ENCODE measurements around the gene CYP4F22.
"Not testable (repeated sequence)": the region's sequence is repeated elsewhere in the genome, so short reads cannot be mapped to it uniquely, and the experiment has no call there.

The CYP4F22 gene

DNA sequence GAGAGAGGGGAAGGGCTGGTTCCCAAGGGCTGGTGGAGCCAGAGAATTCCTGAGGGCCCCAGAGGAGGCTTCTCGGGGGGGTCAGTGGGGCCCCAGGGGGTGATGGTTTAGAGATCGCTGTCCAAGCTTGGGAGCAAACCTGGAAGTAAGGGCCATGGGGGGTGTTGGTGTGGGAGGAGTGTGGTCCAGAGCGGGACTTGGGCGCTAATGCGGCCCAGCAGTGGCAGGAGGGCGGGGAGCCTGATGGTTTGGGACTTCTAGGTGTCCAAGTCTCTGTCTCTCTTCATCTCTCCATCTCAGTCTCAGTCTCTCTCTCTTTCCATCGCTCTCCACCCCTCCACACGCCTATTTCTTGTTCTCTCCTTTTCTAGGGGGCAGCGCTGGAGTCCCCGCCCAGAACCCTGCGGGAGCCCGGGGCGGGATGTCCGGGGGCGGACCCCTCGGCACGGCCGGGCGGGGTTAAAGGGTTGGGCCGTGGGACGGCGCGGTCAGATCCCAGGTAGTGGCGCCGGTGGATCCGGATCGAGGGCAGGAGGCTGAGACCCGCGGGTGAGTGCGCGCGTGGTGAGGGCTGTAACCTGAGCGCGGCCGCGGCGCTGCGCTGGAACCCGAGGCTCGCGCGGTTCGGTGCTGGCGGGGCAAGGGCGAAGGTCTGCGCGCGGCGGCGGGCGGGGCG is at the start of gene CYP4F22:
TSS of gene CYP4F22 (plus strand) at position 491 of the 676 bp plus-strand sequence. CDS start 16,812 bp downstream, outside the sequence.
- DNase-seq = no peak

DNA sequence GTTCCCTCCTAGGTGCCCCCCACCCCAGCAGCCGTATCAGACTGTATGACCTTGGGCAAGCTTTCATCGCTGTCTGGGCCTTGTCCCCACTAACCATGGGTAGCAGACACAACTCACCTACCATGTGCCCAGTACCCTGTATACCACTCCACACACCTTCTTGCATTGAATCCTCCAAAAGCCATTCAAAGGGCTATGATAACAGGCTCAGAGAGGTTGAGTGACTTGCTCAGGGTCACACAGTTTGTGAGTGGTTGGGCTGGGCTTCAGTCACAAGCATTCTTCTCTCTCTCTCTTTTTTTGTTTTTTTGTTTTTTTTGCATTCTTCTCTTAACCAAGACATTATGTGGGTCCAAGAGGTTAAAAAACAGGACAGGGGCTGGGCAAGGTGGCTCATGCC is 46.6 kb upstream of the CYP4F22 start:
- DNase-seq = no peak

DNA sequence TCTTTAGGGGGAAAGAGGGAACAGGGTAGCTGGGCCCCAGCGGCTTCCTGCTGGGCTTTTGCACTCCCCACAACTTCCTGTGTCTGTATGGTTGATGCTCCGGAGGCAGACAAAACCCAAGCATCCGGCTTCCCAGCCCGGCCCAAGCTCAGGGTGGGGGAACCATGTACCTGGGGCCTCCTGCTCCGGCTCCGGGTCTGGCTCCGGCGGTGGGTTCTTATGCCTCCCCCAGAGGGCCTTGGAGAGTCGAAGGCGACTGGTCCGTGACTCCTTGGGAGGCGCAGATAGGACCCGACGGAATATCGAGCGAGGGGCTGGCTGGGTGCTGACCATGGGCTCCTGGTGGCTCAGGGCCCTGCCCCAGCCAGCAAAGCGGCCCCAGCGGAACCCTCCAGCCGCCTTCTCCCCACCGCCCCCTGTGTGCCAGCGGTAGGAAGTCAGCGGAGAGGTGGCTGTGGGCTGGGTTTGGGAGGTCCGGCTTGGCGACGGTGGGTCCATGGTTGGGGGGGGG is 44.4 kb upstream of the CYP4F22 start:
- no peak for DNase-seq

DNA sequence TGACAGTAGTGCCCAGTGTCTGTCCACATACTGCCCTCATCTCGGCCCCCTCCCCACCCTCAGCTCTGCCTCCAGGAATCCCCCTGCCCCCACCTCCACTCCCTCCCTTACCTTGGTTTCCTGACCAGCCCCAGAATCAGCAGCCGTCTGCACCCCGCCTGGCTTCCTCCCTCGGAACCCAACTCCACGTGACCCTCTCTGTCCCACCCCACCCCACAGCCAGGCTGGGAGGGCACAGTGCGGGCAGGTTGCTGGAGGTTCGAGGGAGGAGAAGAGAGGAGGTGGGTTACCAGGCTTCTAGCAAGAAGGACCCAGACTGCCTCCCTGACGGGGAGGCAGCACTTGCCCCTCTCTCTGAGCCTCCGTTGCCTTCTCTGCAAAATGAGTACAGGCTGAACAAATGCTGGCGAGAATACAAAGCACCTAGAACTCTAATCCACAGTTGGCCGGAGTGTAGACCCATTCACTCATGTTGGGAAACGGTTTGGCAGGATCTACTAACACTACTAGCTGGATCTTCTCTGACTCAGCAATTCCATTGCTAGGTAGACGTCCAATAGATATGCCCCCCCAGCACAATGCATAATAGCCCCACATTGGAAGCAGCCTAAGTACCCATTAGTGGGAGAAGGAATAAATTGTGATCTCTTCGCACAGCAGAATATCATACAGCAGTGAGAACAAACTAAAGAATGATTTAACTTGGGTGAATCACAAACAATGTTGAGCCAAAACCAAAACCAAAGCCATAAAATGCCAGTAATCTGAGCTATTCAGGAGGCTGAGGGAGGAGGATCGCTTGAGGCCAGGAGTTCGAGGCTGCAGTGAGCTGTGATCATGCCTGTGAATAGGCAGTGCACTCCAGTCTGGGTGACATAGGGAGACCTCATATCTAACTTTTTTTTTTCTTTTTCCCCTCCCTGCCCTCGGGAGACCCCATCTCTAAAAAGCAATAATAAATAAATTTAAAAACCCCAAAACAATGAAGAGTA is 43.6 kb upstream of the CYP4F22 start, which contains the start of gene RASAL3:
TSS of gene RASAL3 (minus strand) at position 151 of the 992 bp plus-strand sequence. CDS start 186 bp downstream, outside the sequence.
- DNase-seq = no peak

DNA sequence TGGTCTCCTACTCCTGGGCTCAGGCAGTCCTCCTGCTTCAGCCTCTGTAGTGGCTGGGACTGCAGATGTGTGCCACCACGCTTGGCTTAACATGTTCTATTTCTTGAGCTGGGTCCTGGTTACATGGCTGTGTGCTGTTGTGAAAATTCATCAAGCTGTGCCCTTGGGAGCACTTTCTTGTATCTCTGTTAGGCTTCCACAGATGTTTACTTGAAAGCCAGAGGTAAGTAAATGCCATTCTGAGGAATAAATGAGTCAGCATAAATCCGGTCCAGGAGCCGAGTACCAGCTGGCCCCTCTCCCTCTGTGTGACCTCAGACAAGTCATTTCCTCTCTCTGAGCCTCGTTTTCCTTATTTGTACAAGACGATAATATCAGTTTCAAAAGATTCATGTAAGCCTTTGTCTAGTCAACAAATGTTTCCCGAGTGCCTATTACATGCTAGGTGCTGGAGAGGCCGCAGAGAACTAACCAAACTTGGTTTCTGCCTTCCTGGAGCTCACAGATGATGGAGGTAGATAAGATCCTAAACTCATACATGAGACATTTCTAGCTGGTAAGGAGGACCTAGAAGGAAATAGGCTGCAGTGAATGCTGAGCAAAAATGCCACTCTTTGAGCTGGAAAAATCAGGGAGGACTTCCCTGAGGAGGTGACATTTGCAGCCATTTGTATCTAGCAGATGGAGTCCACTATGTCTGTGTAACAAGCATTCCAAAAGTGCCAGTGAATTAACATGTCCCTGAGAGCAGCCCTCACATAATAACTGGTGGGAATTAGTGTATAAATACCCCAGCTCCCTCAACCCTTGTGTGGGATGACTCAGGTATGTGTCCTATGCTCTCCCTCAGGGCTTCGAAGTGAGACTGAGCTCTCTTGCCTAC is 41.2 kb upstream of the CYP4F22 start:
- DNase-seq = no peak

DNA sequence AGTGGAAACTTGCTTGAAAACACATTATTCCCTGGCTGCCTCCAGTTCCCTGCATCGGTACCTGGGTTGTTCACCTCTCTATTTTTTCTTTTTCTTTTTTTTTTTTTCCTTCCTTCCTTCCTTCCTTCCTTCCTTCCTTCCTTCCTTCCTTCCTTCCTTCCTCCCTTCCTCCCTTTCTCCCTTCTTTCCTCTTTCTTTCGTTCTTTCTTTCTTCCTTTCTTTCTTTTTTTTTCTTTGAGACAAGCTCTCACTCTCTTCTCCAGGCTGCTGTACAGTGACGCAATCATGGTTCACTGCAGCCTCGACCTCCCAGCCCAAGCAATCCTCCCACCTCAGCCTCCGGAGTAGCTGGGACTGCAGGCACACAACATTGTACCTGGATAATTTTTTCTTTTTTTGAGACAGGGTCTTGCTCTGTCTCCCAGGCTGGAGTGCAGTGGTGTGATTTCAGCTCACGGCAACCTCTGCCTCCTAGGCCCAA is 40.6 kb upstream of the CYP4F22 start:
- DNase-seq = no peak

DNA sequence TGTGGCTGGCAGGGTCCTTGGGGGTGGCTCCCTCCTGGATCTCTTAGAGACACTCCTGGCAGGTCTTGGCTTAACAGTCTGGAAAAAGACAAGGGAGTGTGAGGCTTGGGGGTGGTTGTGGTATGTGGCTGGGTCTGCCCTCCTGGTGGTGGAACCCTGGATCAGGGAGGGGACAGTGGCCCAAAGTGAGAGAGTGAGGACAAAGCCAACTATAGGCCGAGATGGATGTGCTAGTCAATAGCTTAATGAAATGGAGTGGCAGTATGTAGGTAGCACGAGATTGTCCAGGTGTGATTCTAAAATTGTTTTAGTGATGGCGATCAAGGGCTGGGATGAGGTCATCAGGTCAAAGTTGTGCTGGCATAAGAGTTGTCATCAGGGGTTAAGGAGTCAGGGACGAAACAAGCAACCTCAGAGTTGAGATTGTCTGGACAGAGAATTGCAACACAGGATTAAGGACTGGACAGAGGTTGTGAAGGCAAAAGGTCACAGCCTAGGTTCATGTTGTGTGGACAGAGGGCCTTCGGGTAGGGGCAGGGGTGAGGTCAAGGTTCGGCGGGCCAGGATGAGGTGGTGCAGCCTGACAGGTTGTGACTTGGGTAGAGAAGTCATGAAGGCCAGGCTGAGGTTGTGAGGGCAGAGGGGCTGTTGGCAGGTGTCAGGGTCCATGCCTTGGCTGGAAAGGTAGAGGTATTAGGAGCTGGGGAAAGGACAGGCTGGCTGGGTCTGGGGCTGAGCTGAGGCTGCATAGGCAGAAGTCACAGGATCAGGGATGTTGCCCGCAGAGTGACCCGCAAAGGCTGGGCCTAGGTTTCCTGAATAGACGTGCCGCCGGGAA is 39.4 kb upstream of the CYP4F22 start:
- no peak for DNase-seq

DNA sequence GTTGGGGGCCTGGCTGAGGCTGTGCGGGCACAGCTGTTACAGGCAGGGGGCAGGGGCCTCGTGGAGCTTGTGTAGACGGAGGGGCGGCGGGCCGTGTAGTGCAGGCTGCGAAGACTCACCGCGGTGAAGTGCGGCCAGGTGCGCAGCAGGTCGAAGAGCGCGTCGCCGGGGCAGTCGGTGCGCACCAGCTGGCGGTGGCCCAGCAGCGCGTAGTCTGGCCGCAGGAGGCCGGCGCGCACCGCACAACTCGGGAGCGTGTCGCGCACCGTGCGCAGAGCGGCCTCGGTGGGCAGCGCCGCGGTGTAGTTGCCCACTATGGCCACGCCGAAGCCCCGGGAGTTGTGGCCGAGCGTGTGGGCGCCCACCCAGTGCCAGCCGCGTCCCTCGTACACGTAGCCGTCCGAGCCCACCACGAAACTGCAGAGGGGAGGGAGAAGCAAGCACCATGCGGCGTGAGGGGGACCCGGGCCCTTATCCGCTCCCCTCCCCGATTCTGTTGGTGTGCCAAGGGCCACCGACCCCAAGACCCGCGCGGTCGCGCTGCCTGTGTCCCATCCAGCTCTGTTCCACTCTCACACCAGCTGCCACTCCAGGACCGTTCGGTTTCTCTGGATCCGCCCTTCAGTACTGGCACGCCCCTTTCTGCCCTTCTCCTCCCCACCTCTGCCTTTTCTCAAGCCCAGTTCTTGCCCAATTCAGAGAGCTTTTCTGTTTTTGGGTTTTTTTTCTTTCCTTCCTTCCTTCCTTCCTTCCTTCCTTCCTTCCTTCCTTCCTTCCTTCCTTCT is 38.6 kb upstream of the CYP4F22 start:
- DNase-seq = no peak

DNA sequence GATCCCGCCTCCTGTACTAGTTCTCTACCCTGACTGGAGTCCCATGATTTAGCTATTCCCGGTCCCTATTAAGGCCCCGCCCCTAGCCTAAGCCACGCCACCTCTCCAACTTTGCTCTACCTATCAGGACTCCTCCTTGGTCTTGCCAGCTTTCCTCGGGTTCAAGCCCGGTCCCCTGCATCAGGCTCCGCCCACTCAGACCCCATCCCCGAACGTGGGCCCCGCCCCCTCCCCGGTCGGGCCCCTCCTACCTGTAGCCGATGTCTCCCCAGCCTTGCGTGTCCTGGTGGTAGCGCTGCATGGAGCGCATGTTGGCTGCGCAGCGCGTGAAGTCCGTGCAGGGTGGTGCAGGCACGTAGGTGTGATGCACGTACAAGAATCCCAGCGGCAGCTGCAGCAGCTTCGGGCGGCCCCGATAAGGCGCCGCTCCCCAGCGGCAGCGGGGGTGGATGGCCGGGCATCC is 36.7 kb upstream of the CYP4F22 start:
- no peak for DNase-seq

DNA sequence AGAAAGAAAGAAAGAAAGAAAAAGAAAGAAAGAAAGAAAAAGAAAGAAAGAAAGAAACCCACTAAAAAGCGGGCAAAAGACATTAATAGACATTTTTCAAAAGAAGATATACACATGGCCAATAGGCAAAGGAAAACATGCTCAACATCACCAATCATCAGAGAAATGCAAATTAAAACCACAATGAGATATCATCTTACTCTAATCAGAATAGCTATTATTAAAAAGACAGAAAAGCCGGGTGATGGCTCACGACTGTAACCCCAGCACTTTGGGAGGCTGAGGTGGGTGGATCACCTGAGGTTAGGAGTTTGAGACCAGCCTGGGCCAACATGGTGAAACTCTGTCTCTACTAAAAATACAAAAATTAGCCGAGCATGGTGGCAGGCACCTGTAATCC is 34.5 kb upstream of the CYP4F22 start:
- not testable (repeated sequence) for DNase-seq

DNA sequence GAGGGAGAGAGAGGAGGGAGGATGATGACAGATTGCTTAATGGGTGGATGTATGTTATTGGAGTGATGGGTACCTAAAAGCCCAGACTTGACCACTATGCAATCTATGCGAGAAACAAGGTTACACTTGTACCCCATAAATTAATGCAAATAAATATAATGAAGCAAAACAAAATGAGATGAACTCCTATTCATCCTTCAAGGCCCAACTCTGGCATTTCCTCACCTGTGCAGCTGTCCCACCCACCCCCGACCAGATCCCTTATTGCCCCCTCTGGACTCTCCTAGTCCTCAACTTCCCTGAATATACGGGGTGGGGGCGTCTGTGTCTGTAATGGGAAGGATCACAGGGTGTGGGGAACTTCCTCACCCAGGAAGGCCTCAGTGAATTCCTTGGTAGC is 33.2 kb upstream of the CYP4F22 start:
- DNase-seq = no peak

DNA sequence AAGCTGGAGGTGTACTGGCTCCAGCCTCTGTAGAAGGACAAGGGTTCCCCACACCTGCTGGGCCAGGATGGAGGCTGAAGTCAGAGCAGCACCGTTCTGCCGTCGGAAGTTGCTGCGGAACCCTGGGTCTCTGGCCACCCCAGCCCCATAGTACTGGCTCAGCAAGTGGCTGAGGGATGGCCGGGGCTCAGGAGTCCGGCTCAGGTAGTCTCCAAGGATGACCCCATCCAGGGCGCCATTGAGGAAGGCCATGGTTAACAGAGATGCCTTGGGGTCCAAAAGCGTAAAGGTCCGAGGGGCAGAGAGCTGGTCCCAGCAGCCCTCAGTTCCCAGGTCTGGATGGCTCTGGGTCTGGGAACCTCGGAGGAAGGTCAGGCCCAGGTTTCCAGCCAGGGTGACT is 32.7 kb upstream of the CYP4F22 start:
- no peak for DNase-seq

DNA sequence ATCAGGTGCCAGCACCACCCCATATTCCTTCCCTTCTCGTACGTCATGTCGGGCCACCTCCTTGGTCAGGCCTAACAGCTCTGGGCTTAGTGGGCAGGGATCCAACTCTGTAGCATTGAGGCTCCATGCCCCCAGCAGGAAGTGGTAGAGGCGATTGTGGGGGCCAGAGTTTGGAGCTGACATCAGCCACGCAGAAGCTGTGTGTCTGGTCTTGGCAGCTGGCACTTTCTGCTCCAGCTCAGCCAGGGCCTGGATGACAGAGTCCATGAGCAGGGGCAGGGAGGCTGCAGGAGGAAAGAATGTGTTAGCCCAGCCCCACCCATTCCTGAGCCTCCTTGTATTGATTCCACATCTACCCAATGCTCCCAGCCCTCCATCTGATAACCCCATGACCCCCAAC is 32.0 kb upstream of the CYP4F22 start:
- no peak for DNase-seq

DNA sequence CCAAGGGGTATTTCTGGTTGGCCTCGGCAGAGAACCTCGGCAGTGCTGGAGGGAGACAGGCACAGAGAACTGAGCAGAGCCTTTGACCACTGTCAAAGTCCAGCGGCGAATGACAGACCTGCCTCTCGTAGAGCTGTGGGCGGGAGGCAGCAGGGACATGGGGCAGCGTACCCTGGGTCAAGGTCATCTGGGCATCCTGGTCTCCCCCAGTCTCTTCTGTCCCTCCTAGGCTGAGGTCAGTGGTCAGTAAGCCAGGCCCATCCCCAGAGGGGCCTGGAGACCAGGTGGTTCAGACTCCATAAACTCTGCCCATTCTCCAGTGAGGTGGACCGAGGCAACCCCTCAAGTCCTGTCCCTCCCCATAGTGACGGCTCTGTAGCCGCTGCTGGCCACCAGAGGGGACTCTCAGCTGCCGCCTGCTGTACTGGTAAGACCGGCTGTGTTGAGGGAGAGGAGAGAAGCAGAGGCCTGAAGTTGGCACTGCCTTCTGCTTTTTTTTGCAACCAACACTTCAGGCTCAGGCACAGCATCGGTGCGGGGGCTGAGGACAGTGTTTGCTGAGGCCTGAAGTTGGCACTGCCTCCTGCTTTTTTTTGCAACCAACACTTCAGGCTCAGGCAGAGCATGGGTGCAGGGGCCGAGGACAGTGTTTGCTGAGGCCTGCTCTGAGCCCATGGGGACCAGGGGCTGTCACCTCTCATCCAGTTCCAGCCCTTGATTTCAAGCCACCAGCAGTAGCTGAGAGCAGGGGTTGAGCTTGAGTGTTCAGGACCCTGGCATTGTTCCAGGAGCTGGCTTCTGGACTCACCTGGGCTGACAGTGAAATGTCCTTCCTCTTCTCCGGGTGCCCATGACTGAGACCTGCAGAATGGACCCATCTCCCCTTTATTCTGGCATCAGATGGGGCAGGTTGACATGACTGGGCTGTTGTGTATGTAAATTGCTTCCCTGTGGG is 28.7 kb upstream of the CYP4F22 start, which contains the start of gene PGLYRP2:
TSS of gene PGLYRP2 (minus strand) at position 111 of the 955 bp plus-strand sequence. CDS start 130 bp downstream, outside the sequence.
- DNase-seq = peak; percentile 14

DNA sequence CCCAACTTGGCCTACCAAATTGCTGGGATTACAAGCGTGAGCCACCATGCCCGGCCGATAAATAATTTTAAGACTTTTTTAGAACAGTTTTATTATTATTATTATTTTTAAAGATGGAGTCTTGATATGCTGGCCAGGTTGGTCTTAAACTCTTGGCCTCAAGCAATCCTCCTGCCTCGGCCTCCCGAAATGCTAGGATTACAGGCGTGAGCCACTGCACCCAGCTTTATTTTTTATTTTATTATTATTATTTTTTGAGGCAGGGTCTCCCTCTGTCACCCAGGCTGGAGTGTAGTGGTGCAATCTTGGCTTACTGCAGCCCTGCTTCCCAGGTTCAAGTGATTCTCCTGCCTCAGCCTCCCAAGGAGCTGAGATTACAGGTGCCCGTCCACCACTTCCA is 27.3 kb upstream of the CYP4F22 start:
- DNase-seq = not testable (repeated sequence)

DNA sequence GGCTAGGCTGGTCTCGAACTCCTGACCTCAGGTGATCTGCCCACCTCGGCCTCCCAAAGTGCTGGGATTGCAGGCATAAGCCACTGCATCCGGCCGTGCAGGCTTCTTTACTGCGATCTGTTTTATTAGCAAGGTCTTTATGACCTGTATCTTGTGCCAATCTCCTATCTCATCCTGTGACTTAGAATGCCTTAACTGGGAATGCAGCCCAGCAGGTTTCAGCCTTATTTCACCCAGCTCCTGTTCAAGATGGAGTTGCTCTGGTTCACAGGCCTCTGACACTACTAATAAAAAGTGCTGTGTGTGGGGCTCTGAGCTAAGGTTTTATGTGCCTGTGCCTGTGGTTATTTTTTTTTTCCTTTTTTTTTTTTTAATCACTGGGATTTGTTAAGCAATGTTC is 22.6 kb upstream of the CYP4F22 start:
- DNase-seq = not testable (repeated sequence)

DNA sequence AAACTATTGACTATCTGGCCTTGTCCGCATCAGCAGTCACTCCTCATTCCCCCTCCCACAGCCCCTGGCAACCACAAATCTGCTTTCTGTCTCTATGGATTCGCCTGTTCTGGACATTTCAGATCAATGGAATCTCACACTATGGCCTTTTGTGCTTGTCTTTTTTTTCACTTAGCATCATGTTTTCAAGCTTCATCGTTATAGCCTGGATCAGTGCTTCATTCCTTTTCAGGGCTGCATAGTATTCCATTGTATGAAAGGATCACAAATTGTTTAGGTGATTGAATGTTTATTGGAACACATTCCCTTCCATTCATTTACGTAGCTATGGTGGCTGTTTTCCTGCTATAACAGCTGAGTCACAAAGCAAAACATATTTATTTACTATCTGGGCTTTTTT is 21.3 kb upstream of the CYP4F22 start:
- DNase-seq = no peak

DNA sequence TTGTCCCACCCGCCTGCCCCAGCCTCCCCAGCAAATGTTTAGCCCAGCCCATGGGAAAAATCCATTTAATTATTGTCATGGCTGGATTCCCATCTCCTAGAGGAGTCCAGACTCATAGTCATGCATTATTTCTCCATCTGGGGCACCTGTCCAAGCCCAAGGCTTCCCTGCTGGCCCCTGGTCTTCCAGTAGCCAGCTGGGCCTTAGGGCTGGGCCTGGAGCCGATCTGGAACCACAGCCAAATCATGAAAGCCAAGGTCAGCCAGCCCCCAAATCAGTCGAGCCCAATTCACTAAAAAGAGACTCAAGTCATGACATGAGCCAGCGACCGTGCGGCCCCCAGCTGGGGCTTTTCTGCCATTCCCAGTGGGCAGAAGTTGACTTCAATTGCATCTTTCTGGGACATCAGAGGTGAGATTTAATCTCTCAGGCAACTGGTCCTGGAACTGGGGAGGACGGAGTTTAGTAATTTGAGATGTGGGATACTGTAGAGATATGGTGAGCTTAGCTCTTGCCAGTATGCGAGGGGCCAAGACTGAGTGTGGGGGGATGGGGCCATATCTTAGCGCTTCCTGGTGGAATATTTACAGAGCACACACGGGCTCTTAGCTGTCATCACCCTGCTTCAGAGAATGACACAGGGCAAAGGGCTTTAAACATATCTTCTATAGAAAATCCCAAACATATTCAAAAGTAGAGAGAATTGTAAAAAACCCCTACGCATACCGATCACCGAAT is 19.7 kb upstream of the CYP4F22 start:
- no peak for DNase-seq

Data from NCI-H146 (cell line).